ENCODE data around the gene GSC2. TPM values are rescaled to one million over a fixed set of nuclear protein-coding genes. Genes with fewer than 3 reads are reported as not detected.

GSC2 gene
- total and polyA plus RNA-seq, 9 of the 15 experiments (the other 6 are each of a cell fraction or from before 2014, with no cell fraction given) = not detected

GRCh38 chr22:19182472-19183157, 32.5 kb upstream of the GSC2 start (continued):
- TF ChIP-seq THAP12 (CRISPR knock-in tag; IDR thresholded peaks at IDR 0.05) = no peak
- no peak for TF ChIP-seq TEAD1 (CRISPR knock-in tag; IDR thresholded peaks at IDR 0.05)
- TF ChIP-seq SAP30 (IDR thresholded peaks at IDR 0.05; ENCODE audit: borderline replicate concordance, insufficient read depth, low read depth, low read length, poor library complexity, severe bottlenecking) = no peak
- TF ChIP-seq GABPB1 (CRISPR knock-in tag; IDR thresholded peaks at IDR 0.05) = no peak
- TF ChIP-seq HOMEZ (CRISPR knock-in tag; IDR thresholded peaks at IDR 0.05) = no peak
- TF ChIP-seq CHD7 (IDR thresholded peaks at IDR 0.05; ENCODE audit: low read depth, low read length) = no peak
- TF ChIP-seq SETDB1 (IDR thresholded peaks at IDR 0.05; ENCODE audit: low read length) = peak; percentile 6
- TF ChIP-seq EGR1 (conservative IDR thresholded peaks at IDR 0.05) = peak; percentile 37; the same call in 1 of the 2 replicates
- TF ChIP-seq RCOR1 (IDR thresholded peaks at IDR 0.05; ENCODE audit: borderline replicate concordance in 1 of 2, low read depth in 2 of 2, low read length in 2 of 2) = 0 out of 4 replicates have a peak, but pooled peaks of 1 of the 2 experiments have one; percentile 5
- no peak for TF ChIP-seq HIVEP1 (CRISPR knock-in tag; IDR thresholded peaks at IDR 0.05)

All from K562 (cell line).